Neuronal stem cell (in vitro differentiated cells): ENCODE data around the gene IDI1.

Source experiments
- DNase-seq: peaks from one replicate; pipeline ENCODE4 v3.0.0-alpha.2; 2013; ENCODE audit warnings: low spot score
- H2AFZ ChIP-seq: one replicate; pipeline ENCODE4 v1.6.1; 2013; ENCODE audit warnings: mild to moderate bottlenecking, low read length, inconsistent platforms
- H2AK5ac ChIP-seq: 2 replicates; pipeline ENCODE4 v1.6.1; 2013; ENCODE audit warnings: low read depth, mild to moderate bottlenecking, inconsistent platforms, low read length, moderate library complexity, mixed read lengths
- H2BK120ac ChIP-seq: 2 replicates; pipeline ENCODE4 v1.6.1; 2013; ENCODE audit warnings: low read depth, mild to moderate bottlenecking, inconsistent platforms, low read length, moderate library complexity, mixed read lengths
- H2BK12ac ChIP-seq: one replicate; pipeline ENCODE4 v1.6.1; 2013; ENCODE audit warnings: low read length, inconsistent platforms
- H2BK15ac ChIP-seq: 2 replicates; pipeline ENCODE4 v1.6.1; 2013; ENCODE audit warnings: mild to moderate bottlenecking, low read length, inconsistent platforms, mixed read lengths
- H2BK5ac ChIP-seq: one replicate; pipeline ENCODE4 v1.6.1; 2013; ENCODE audit warnings: inconsistent platforms, mild to moderate bottlenecking, low read length, moderate library complexity
- H3K14ac ChIP-seq: one replicate; pipeline ENCODE4 v1.6.1; 2013; ENCODE audit warnings: low read length, inconsistent platforms
- H3K18ac ChIP-seq: 2 replicates; pipeline ENCODE4 v1.6.1; 2013; ENCODE audit warnings: low read length, inconsistent platforms
- H3K23ac ChIP-seq: 2 replicates; pipeline ENCODE4 v1.6.1; 2013; ENCODE audit warnings: low read depth, mild to moderate bottlenecking, mixed read lengths, low read length, inconsistent platforms; ENCODE audit not compliant: poor library complexity
- H3K27ac ChIP-seq: replicated peaks from 3 replicates; pipeline ENCODE4 v1.5.1; 2013; ENCODE audit warnings: low read length, inconsistent platforms
- H3K27me3 ChIP-seq, 3 experiments: 2 replicates each; pipeline ENCODE4 v1.6.1; 2013; ENCODE audit warnings: low read length in 3 of 3, mild to moderate bottlenecking in 2 of 3, inconsistent platforms in 1 of 3, low read depth in 1 of 3, mixed read lengths in 1 of 3, moderate library complexity in 1 of 3; ENCODE audit not compliant: control insufficient read depth in 3 of 3, insufficient read depth in 3 of 3
- H3K36me3 ChIP-seq, 2 donors: replicated peaks in 1 of 2; 2 replicates each; pipeline ENCODE4 v1.6.1; 2013; ENCODE audit warnings: low read length in 2 of 2; ENCODE audit not compliant: control insufficient read depth in 2 of 2, insufficient read depth in 2 of 2
- H3K4ac ChIP-seq: 2 replicates; pipeline ENCODE4 v1.6.1; 2013; ENCODE audit warnings: inconsistent platforms, mild to moderate bottlenecking, low read length, moderate library complexity
- H3K4me1 ChIP-seq, 2 donors: 1 replicate in 1 of 2; 2 replicates in 1 of 2; pipeline ENCODE4 v1.6.1; 2013; ENCODE audit warnings: low read length in 2 of 2, low read depth in 1 of 2; ENCODE audit not compliant: control insufficient read depth in 2 of 2, insufficient read depth in 1 of 2
- H3K4me2 ChIP-seq: one replicate; pipeline ENCODE4 v1.6.1; 2013; ENCODE audit warnings: mild to moderate bottlenecking, low read length, inconsistent platforms; ENCODE audit not compliant: insufficient read depth, poor library complexity, severe bottlenecking
- H3K4me3 ChIP-seq, 2 donors: 2 replicates each; pipeline ENCODE4 v1.5.1; 2013; ENCODE audit warnings: low read length in 2 of 2, mild to moderate bottlenecking in 2 of 2, inconsistent platforms in 1 of 2, moderate library complexity in 1 of 2
- H3K79me1 ChIP-seq: one replicate; pipeline ENCODE4 v1.6.1; 2013; ENCODE audit warnings: low read depth, mild to moderate bottlenecking, inconsistent platforms, low read length, moderate library complexity
- H3K9ac ChIP-seq: one replicate; pipeline ENCODE4 v1.6.1; 2013; ENCODE audit warnings: mild to moderate bottlenecking, low read depth, low read length, inconsistent platforms; ENCODE audit not compliant: poor library complexity
- H3K9me3 ChIP-seq, 2 donors: replicated peaks in 1 of 2; 2 replicates each; pipeline versions ENCODE3 to v1.6.1; 2013; ENCODE audit warnings: low read length in 2 of 2, mild to moderate bottlenecking in 2 of 2, inconsistent platforms in 1 of 2, low read depth in 1 of 2, mixed read lengths in 1 of 2, moderate library complexity in 1 of 2; ENCODE audit not compliant: control insufficient read depth in 2 of 2, insufficient read depth in 1 of 2
- H4K8ac ChIP-seq: one replicate; pipeline ENCODE4 v1.6.1; 2013; ENCODE audit warnings: low read depth, mild to moderate bottlenecking, inconsistent platforms, low read length, moderate library complexity
- H4K91ac ChIP-seq: one replicate; pipeline ENCODE4 v1.6.1; 2013; ENCODE audit warnings: low read length, low read depth, mild to moderate bottlenecking, inconsistent platforms; ENCODE audit not compliant: poor library complexity
- WGBS, 2 donors: extraction: QIAGEN DNeasy Blood & Tissue Kit; methylation state at CpG; one replicate each; pipeline ENCODE4 v1.1.7; 2013; ENCODE audit warnings: missing lambda C conversion rate in 2 of 2, mixed read lengths in 1 of 2; ENCODE audit not compliant: insufficient read length in 2 of 2, insufficient replicate concordance in 1 of 2; ENCODE audit errors: extremely low coverage in 2 of 2; 5-methylcytosine and 5-hydroxymethylcytosine counted together

IDI1 gene

GRCh38 chr10:1061930-1062774 is 13.2 kb upstream of the IDI1 start:
- no peak overlapping the region for H2BK12ac ChIP-seq
- no peak overlapping the region for H2BK15ac ChIP-seq
- no peak overlapping the region for H3K9ac ChIP-seq
- no peak overlapping the region for H2BK5ac ChIP-seq
- no peaks in the 10 kb centered on the region for H3K9me3 ChIP-seq
- no peak for DNase-seq
- H2AFZ ChIP-seq, result no peak overlapping the region
- H3K14ac ChIP-seq, result no peak overlapping the region
- H3K36me3 ChIP-seq, result peaks cover 2 to 3% of the 10 kb centered on the region in 2 donors
- H3K27me3 ChIP-seq, result no peaks in the 10 kb centered on the region
- no peak overlapping the region for H3K4me2 ChIP-seq
- peaks cover 2% of the 10 kb centered on the region for H3K79me1 ChIP-seq
- H3K27ac ChIP-seq, result no peak overlapping the region
- no peak overlapping the region for H4K91ac ChIP-seq
- H2AK5ac ChIP-seq, result no peak overlapping the region
- H3K18ac ChIP-seq, result no peak overlapping the region
- H2BK120ac ChIP-seq, result no peak overlapping the region
- H3K23ac ChIP-seq, result no peak overlapping the region
- H3K4me1 ChIP-seq, result peaks cover 2 to 17% of the 10 kb centered on the region in 2 donors
- no peak overlapping the region for H3K4me3 ChIP-seq
- H3K4ac ChIP-seq, result no peak overlapping the region
- no CpG with 5 or more reads among the region's 7 CpGs for WGBS, 2 donors
- H4K8ac ChIP-seq, result no peak overlapping the region

- DNase-seq, result no peak
- no peak overlapping the region for H2BK12ac ChIP-seq
- H2AFZ ChIP-seq, result no peak overlapping the region
- no peak overlapping the region for H2BK120ac ChIP-seq
- no peak overlapping the region for H3K9ac ChIP-seq
- H3K27ac ChIP-seq, result no peak overlapping the region
- no peak overlapping the region for H3K4me2 ChIP-seq
- H3K4me1 ChIP-seq, result peaks cover 3 to 21% of the 10 kb centered on the region in 2 donors
- no peak overlapping the region for H4K91ac ChIP-seq
- no peak overlapping the region for H3K4me3 ChIP-seq
- no peak overlapping the region for H3K18ac ChIP-seq
- H3K27me3 ChIP-seq, result no peaks in the 10 kb centered on the region
- peaks cover 12% of the 10 kb centered on the region for H3K79me1 ChIP-seq
- H3K23ac ChIP-seq, result no peak overlapping the region
- H2BK5ac ChIP-seq, result no peak overlapping the region
- H2BK15ac ChIP-seq, result no peak overlapping the region
- H3K4ac ChIP-seq, result no peak overlapping the region
- peaks cover 2 to 7% of the 10 kb centered on the region in 2 donors for H3K36me3 ChIP-seq
- H3K14ac ChIP-seq, result no peak overlapping the region
- no peaks in the 10 kb centered on the region for H3K9me3 ChIP-seq
- no peak overlapping the region for H2AK5ac ChIP-seq
- WGBS, 2 donors, result no CpG with 5 or more reads among the region's 8 CpGs
- no peak overlapping the region for H4K8ac ChIP-seq
These were observed 11.0 kb upstream of the IDI1 start for GRCh38 chr10:1059902-1060301.

GRCh38 chr10:1058017-1058416 is 9.1 kb upstream of the IDI1 start:
- Histone ChIP-seq H3K79me1 (peaks cover 16% of the 10 kb centered on the region), H2BK12ac (no peak overlapping the region), H2BK15ac (no peak overlapping the region), H3K4ac (no peak overlapping the region), H2AFZ (no peak overlapping the region), H3K27me3 (no peaks in the 10 kb centered on the region), H3K27ac (no peak overlapping the region), H3K4me1 (peaks cover 3 to 13% of the 10 kb centered on the region in 2 donors), H2BK120ac (no peak overlapping the region), H3K23ac (no peak overlapping the region), H3K4me3 (peak overlapping the region in 1 of 2 donors; percentile 94), H3K9me3 (no peaks in the 10 kb centered on the region), H3K4me2 (no peak overlapping the region), H4K8ac (no peak overlapping the region), H3K14ac (no peak overlapping the region), H3K9ac (no peak overlapping the region), H3K36me3 (peaks cover 2 to 24% of the 10 kb centered on the region in 2 donors), H2AK5ac (no peak overlapping the region), H4K91ac (no peak overlapping the region), H3K18ac (no peak overlapping the region), H2BK5ac (no peak overlapping the region)
- no CpG with 5 or more reads among the region's 7 CpGs for WGBS, 2 donors
- no peak for DNase-seq

- no peaks in the 10 kb centered on the region for H3K27me3 ChIP-seq
- H3K79me1 ChIP-seq, result peaks cover 16% of the 10 kb centered on the region
- H2BK12ac ChIP-seq, result peak overlapping the region; percentile 60
- peak overlapping the region; percentile 99 for H3K9ac ChIP-seq
- H4K91ac ChIP-seq, result no peak overlapping the region
- no peak overlapping the region for H3K4ac ChIP-seq
- no peak overlapping the region for H2BK5ac ChIP-seq
- H3K4me1 ChIP-seq, result peaks cover 3 to 13% of the 10 kb centered on the region in 2 donors
- peaks cover 0 to 3% of the 10 kb centered on the region in 2 donors for H3K9me3 ChIP-seq
- H3K4me3 ChIP-seq, result peak overlapping the region; percentile 94 to 99
- H3K36me3 ChIP-seq, result peaks cover 2 to 32% of the 10 kb centered on the region in 2 donors
- H3K18ac ChIP-seq, result peak overlapping the region; percentile 86
- H2BK120ac ChIP-seq, result peak overlapping the region; percentile 64
- H3K27ac ChIP-seq, result no peak overlapping the region
- H4K8ac ChIP-seq, result no peak overlapping the region
- no peak overlapping the region for H2BK15ac ChIP-seq
- H2AFZ ChIP-seq, result peak overlapping the region; percentile 89
- no peak for DNase-seq
- peak overlapping the region; percentile 87 for H3K4me2 ChIP-seq
- H2AK5ac ChIP-seq, result peak overlapping the region; percentile 85
- no CpG with 5 or more reads among the region's 26 CpGs for WGBS, 2 donors
- H3K23ac ChIP-seq, result peak overlapping the region; percentile 70
- H3K14ac ChIP-seq, result peak overlapping the region; percentile 90
These were observed 8.3 kb upstream of the IDI1 start for GRCh38 chr10:1057106-1057657.
